ENCODE results near the gene GABRA4.

- TF ChIP-seq TAF1 (IDR thresholded peaks at IDR 0.05; ENCODE audit: borderline replicate concordance, low read depth, low read length) (no peak), POLR2A (IDR thresholded peaks at IDR 0.05; ENCODE audit: low read depth, low read length) (no peak)
Observed at GRCh38 chr4:47032405-47033106, 39.2 kb upstream of the GABRA4 start.
